ENCODE results near the gene DPM1. TPM values are rescaled to one million over a fixed set of nuclear protein-coding genes. Genes with fewer than 3 reads are reported as not detected.

DPM1 gene
- total RNA-seq, 1 experiment from 2014 or later = 66.8 TPM

DNA sequence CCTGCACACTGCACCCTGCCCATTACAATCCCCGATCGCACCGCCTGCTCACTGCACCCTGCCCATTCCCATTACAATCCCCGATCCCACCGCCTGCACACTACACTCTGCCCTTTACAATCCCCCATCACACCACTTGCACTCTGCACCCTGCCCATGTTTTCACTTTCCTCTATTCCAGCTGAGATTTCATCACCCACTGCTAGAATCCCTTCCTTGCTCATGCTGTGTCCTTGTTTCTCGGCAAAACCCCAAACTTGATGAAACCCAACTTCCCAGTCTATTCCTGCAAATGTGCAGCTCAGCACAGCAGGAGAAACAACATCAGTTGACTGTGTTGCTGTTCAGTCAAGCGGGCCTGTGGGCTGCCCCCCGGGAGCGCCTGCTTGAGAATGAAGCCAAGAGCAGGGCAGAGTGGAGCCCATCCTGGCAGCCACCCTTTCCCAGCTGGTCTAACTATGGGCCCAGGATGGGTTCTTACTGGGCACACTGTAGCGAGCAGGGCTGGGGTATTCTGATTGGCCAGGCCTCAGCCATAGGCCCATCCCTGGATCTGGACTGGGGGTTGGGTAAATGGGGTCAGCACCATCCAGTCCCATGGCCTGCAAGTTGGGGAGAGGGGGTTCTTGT, 17.5 kb upstream of the DPM1 start:
- Mint-ChIP-seq H3K36me3 (ENCODE audit: insufficient read depth, unreplicated experiment) (no peaks in the 10 kb centered on the region), H3K4me3 (ENCODE audit: unreplicated experiment) (no peak overlapping the region), H3K27ac (ENCODE audit: low read depth, unreplicated experiment) (no peak overlapping the region), H3K9me3 (ENCODE audit: unreplicated experiment) (no peaks in the 10 kb centered on the region), H3K4me1 (ENCODE audit: insufficient read depth, unreplicated experiment) (peaks cover 23% of the 10 kb centered on the region), H3K27me3 (ENCODE audit: insufficient read depth, unreplicated experiment) (no peaks in the 10 kb centered on the region)
- POLR2A ChIA-PET = no interaction called here
- TF ChIP-seq, protein P1, sequence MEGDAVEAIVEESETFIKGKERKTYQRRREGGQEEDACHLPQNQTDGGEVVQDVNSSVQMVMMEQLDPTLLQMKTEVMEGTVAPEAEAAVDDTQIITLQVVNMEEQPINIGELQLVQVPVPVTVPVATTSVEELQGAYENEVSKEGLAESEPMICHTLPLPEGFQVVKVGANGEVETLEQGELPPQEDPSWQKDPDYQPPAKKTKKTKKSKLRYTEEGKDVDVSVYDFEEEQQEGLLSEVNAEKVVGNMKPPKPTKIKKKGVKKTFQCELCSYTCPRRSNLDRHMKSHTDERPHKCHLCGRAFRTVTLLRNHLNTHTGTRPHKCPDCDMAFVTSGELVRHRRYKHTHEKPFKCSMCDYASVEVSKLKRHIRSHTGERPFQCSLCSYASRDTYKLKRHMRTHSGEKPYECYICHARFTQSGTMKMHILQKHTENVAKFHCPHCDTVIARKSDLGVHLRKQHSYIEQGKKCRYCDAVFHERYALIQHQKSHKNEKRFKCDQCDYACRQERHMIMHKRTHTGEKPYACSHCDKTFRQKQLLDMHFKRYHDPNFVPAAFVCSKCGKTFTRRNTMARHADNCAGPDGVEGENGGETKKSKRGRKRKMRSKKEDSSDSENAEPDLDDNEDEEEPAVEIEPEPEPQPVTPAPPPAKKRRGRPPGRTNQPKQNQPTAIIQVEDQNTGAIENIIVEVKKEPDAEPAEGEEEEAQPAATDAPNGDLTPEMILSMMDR (IDR thresholded peaks at IDR 0.05; ENCODE audit: unreplicated experiment) = no peak
- BruUV-seq (replicated peaks) = no TSS peak
- intact Hi-C loops (cut with micrococcal nuclease) = no loop called here
- DNase-seq (ENCODE audit: unreplicated experiment) = no peak
- CTCF ChIA-PET = interaction anchor here (0.6 to 0.8 kb wide), 3 partner anchors 11 to 186 kb away, joined by 3 to 4 read pairs (median 3); no protein-coding TSS in a partner anchor

DNA sequence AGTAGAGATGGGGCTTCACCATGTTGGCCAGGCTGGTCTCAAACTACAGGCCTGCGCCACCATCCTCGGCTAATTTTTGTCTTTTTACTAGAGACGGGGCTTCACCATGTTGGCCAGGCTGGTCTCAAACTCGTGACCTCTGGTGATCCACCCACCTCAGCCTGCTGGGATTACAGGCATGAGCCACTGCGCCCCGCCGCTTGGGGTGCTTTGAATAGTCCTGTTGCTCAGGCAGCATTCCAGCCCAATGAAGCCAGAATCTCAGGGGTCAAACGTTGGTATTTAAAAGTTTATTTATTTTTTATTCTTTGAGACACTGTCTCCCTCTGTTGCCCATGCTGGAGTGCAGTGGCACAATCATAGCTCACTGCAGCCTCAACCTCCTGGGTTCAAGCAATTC, 11.6 kb upstream of the DPM1 start:
- no peaks in the 10 kb centered on the region for H3K9me3 Mint-ChIP-seq (ENCODE audit: unreplicated experiment)
- TF ChIP-seq, protein P1 (IDR thresholded peaks at IDR 0.05; ENCODE audit: unreplicated experiment) = no peak
- no peaks in the 10 kb centered on the region for H3K36me3 Mint-ChIP-seq (ENCODE audit: insufficient read depth, unreplicated experiment)
- intact Hi-C loops (cut with micrococcal nuclease) = no loop called here
- BruUV-seq (replicated peaks) = no TSS peak
- ChIA-PET CTCF (interaction anchor here (3.5 to 5.1 kb wide), 2 partner anchors 12 to 336 kb away, joined by 19 to 22 read pairs; no protein-coding TSS in a partner anchor), POLR2A (interaction anchor here (0.6 kb wide), 1 partner anchor 71 kb away, joined by 3 read pairs; no protein-coding TSS in a partner anchor)
- DNase-seq (ENCODE audit: unreplicated experiment) = no peak
- H3K27me3 Mint-ChIP-seq (ENCODE audit: insufficient read depth, unreplicated experiment) = peaks cover 11% of the 10 kb centered on the region
- no peak overlapping the region for H3K27ac Mint-ChIP-seq (ENCODE audit: low read depth, unreplicated experiment)
- no peak overlapping the region for H3K4me3 Mint-ChIP-seq (ENCODE audit: unreplicated experiment)
- H3K4me1 Mint-ChIP-seq (ENCODE audit: insufficient read depth, unreplicated experiment) = no peaks in the 10 kb centered on the region

DNA sequence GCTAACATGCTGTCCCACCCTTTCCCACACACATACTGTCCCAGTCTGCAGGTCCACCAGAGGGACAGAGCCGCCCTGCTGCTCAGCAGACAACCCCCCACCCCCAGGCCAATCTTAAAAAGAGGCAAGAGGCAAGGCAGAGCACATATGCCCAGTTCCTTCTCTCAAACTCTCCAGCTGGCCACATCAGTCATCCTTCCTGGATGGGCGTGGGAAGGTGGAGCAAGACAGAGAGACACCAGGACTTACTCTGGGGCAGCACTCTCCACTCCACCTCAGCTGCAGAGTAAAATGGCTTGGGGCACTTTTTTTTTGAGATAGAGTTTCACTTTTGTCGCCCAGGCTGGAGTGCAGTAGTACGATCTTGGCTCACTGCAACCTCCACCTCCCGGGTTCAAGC, 11.1 kb upstream of the DPM1 start:
- TF ChIP-seq, protein P1 (IDR thresholded peaks at IDR 0.05; ENCODE audit: unreplicated experiment) = no peak
- DNase-seq (ENCODE audit: unreplicated experiment) = no peak
- ChIA-PET POLR2A (no interaction called here), CTCF (interaction anchor here (0.7 to 2.4 kb wide), 2 partner anchors 12 to 737 kb away, joined by 4 to 17 read pairs; no protein-coding TSS in a partner anchor)
- Mint-ChIP-seq H3K27ac (ENCODE audit: low read depth, unreplicated experiment) (no peak overlapping the region), H3K9me3 (ENCODE audit: unreplicated experiment) (no peaks in the 10 kb centered on the region), H3K4me1 (ENCODE audit: insufficient read depth, unreplicated experiment) (no peaks in the 10 kb centered on the region), H3K4me3 (ENCODE audit: unreplicated experiment) (no peak overlapping the region), H3K27me3 (ENCODE audit: insufficient read depth, unreplicated experiment) (peaks cover 11% of the 10 kb centered on the region), H3K36me3 (ENCODE audit: insufficient read depth, unreplicated experiment) (no peaks in the 10 kb centered on the region)
- no TSS peak for BruUV-seq (replicated peaks)
- intact Hi-C loops (cut with micrococcal nuclease) = no loop called here

DNA sequence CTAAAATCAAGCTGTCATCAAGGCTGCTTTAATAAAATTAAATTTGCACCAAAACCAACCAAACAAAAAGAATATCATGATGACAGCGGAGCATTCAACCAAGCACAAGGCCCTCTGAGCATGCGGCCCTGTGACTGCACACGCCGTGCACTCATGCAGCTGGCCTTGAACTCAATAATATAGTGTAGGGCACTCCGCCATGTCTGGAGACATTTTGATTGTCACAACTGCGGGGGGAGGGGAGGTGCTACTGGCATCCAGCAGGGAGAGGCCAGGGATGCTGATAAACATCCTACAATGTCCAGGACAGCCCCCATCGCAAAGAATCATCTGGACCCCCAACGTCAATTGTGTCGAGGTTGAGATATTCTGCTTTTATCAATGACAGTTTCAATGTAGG, 10.0 kb upstream of the DPM1 start:
- TF ChIP-seq, protein P1 (IDR thresholded peaks at IDR 0.05; ENCODE audit: unreplicated experiment) = no peak
- POLR2A ChIA-PET = interaction anchor here (0.7 to 1.7 kb wide), 2 partner anchors 9 to 595 kb away, joined by 3 to 9 read pairs; partner anchors contain the start of genes DPM1 and MOCS3

More for the DNA sequence above, 10.0 kb upstream of the DPM1 start:
- no peaks in the 10 kb centered on the region for H3K4me1 Mint-ChIP-seq (ENCODE audit: insufficient read depth, unreplicated experiment)
- no peak for DNase-seq (ENCODE audit: unreplicated experiment)
- peaks cover 2% of the 10 kb centered on the region for H3K36me3 Mint-ChIP-seq (ENCODE audit: insufficient read depth, unreplicated experiment)
- H3K27me3 Mint-ChIP-seq (ENCODE audit: insufficient read depth, unreplicated experiment) = peaks cover 11% of the 10 kb centered on the region
- intact Hi-C loops (cut with micrococcal nuclease) = no loop called here
- H3K4me3 Mint-ChIP-seq (ENCODE audit: unreplicated experiment) = no peak overlapping the region
- CTCF ChIA-PET = interaction anchor here (0.7 to 2.4 kb wide), 4 partner anchors 10 to 634 kb away, joined by 3 to 17 read pairs (median 4); partner anchors contain the start of genes DPM1 and MOCS3
- no TSS peak for BruUV-seq (replicated peaks)
- H3K27ac Mint-ChIP-seq (ENCODE audit: low read depth, unreplicated experiment) = no peak overlapping the region
- H3K9me3 Mint-ChIP-seq (ENCODE audit: unreplicated experiment) = no peaks in the 10 kb centered on the region

All from MCF 10A (cell line).